T47D (cell line): ENCODE measurements around the gene OR56B1.
"Not testable (repeated sequence)": the region's sequence is repeated elsewhere in the genome, so short reads cannot be mapped to it uniquely, and the experiment has no call there.

Source experiments
- DNase-seq, 2 experiments: peaks; one replicate each; pipeline versions ENCODE4 v3.0.0 to v3.0.0-alpha.2; 2011 to 2012; ENCODE audit warnings: low read depth in 1 of 2, low spot score in 1 of 2
- JUND ChIP-seq: IDR thresholded peaks from 2 replicates; pipeline ENCODE4 v1.6.1; 2012; ENCODE audit warnings: low read depth
- in situ Hi-C: cut with HindIII; loops from 2 replicates; pipeline ENCODE4 v1.10.0; 2016; ENCODE audit warnings: low sequenced_read_pairs, low pct_unique_long_range_greater_than_20kb

The OR56B1 gene

GRCh38 chr11:5736396-5736795, at the start of gene OR56B1:
Gene OR56B1, plus strand, starts transcription at chr11:5736448. Its CDS starts 69 bp downstream, at chr11:5736517.
- in situ Hi-C loops: no loop called here
- DNase-seq: no peak

DNA sequence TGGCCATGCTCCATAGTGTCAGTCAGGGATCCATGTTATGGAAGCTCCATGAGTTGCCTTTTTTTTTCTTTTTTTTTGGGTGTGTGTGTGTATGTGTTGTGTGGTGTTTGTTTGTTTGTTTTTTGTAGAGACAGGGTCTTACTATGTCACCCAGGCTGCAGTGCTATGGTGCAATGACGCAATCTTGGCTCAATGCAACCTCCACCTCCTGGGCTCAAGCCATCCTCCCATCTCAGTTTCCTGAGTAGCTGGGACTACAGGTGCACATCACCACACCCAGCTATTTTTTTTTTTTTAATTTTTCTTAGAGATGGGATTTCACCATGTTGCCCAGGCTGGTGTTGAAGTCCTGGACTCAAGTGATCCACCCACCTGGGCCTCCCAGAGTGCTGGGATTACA, 47.8 kb upstream of the OR56B1 start:
- DNase-seq: no peak
- in situ Hi-C loops: no loop called here
- TF ChIP-seq JUND: no peak

More at GRCh38 chr11:5736396-5736795, at the start of gene OR56B1:
- no peak for TF ChIP-seq JUND

GRCh38 chr11:5689551-5689983, 46.7 kb upstream of the OR56B1 start, which contains the start of gene TRIM22:
Gene TRIM22, plus strand, starts transcription at chr11:5689790. Its CDS starts 6,443 bp downstream, at chr11:5696233.
- in situ Hi-C loops: no loop called here
- no peak for TF ChIP-seq JUND
- no peak for DNase-seq

DNA sequence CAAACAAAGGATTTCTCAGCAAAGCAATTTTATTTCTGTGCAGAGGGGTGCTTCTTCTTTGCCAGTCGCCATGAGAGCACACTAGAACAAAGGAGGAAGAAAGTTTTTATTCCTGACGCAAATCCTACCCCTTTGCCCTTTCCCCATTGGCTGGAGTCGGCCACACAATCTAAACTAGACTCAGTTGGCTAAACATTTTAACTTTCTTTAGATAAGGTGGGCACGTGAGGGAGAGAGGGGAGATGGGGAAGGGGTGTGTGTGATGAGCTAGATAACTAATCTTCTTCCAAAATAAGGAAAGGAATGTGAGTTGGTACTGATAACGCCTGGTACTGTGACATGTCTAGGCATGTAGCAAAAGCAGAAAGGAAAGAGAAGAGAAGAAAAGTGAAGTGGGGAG, 46.0 kb upstream of the OR56B1 start:
- TF ChIP-seq JUND: no peak
- no peak for DNase-seq
- in situ Hi-C loops: no loop called here

DNA sequence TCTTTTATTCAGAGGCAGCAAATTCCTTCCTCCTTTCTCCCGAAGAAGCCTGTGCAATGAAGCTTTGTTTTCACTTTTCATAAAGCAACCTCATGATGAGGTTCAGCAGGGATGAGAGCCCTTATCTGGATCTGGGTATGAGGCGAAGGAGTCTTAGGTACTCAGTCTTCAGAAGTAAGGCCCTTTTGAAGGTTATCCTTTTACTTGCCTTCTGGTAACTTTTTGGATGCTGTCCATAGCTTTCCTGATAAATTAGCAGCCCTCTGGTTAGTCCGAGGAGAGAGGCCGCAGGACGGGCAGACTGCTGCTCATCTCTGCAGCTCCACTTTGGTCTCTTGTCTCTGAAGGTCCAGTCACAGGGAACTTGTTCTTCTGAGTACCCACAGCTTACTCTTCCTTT, 45.5 kb upstream of the OR56B1 start:
- in situ Hi-C loops: no loop called here
- DNase-seq: no peak

DNA sequence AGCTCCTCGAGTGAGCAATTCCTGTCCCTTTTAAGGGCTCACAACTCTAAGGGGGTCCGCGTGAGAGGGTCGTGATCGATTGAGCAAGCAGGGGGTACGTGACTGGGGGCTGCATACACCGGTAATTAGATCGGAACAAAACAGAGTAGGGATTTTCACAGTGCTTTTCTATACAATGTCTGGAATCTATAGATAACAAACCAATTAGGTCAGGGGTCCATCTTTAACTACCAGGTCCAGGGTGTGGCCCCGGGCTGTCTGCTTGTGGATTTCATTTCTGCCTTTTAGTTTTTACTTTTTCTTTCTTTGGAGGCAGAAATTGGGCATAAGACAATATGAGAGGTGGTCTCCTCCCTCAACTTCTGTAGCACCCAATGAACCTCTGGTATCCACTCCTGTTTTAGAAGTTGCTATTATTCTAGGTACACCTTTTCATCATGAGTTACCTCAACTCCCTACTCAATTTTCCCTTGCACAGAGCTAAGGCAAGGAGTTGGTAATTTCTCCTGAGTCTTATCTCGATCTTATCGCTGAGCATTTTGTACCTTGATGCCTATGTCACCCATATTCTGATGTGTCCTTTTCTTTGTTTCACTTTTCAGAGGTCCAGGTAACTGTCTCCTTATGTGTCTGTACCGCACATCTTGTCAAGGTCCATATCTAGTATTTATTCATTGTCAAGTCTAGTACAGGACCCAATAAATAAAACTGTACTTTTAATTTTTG, 44.8 kb upstream of the OR56B1 start:
- DNase-seq, in situ Hi-C loops: not testable (repeated sequence)

More for the DNA sequence above, 45.5 kb upstream of the OR56B1 start:
- no peak for TF ChIP-seq JUND

- DNase-seq: no peak
These were observed 44.3 kb upstream of the OR56B1 start for GRCh38 chr11:5691964-5692361.

GRCh38 chr11:5694642-5695041, 41.6 kb upstream of the OR56B1 start:
- DNase-seq: no peak
- no peak for TF ChIP-seq JUND
- in situ Hi-C loops: no loop called here

More at GRCh38 chr11:5691964-5692361, 44.3 kb upstream of the OR56B1 start:
- no peak for TF ChIP-seq JUND
- in situ Hi-C loops: no loop called here

- TF ChIP-seq JUND: no peak
- in situ Hi-C loops: no loop called here
- no peak for DNase-seq
These were observed 40.7 kb upstream of the OR56B1 start for GRCh38 chr11:5695580-5695979.

DNA sequence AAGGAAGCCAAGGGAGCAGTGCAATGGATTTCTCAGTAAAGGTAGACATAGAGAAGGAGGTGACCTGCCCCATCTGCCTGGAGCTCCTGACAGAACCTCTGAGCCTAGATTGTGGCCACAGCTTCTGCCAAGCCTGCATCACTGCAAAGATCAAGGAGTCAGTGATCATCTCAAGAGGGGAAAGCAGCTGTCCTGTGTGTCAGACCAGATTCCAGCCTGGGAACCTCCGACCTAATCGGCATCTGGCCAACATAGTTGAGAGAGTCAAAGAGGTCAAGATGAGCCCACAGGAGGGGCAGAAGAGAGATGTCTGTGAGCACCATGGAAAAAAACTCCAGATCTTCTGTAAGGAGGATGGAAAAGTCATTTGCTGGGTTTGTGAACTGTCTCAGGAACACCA, 40.0 kb upstream of the OR56B1 start:
- DNase-seq: no peak
- in situ Hi-C loops: no loop called here
- TF ChIP-seq JUND: no peak

- DNase-seq: no peak
- in situ Hi-C loops: no loop called here
- TF ChIP-seq JUND: no peak
These were observed 38.0 kb upstream of the OR56B1 start for GRCh38 chr11:5698281-5698680.

GRCh38 chr11:5700421-5701054, 35.7 kb upstream of the OR56B1 start:
- no peak for DNase-seq
- in situ Hi-C loops: no loop called here
- TF ChIP-seq JUND: no peak

GRCh38 chr11:5701055-5701577, 35.1 kb upstream of the OR56B1 start:
- no peak for DNase-seq
- TF ChIP-seq JUND: no peak
- in situ Hi-C loops: no loop called here
